Measurements from ENCODE around the gene CDCA4. TPM values are rescaled to one million over a fixed set of nuclear protein-coding genes. Genes with fewer than 3 reads are reported as not detected.
A peak's percentile ranks its signal among the peaks of the same experiment; 100 is the strongest.

Gene CDCA4
- total RNA-seq, 4 donors from 2014 or later, result 5.0 to 8.0 (median 6.0) TPM

GRCh38 chr14:104970231-104971068, 50.4 kb downstream of the CDCA4 start:
- WGBS, result 38% methylated on average over 8 of the region's 19 CpGs
- Histone ChIP-seq H3K27me3 (peaks cover 0 to 5% (median 0%) of the 10 kb centered on the region in 4 donors), H3K9me3 (no peaks in the 10 kb centered on the region), H3K4me1 (peaks cover 76 to 100% (median 100%) of the 10 kb centered on the region in 4 donors), H3K4me3 (peak overlapping the region; percentile 54 to 66 (median 60)), H3K36me3 (peaks cover 0 to 3% (median 0%) of the 10 kb centered on the region in 4 donors), H3K27ac (replicated peaks in 1 of 4) (peak overlapping the region; percentile 87 to 99 (median 94))
- TF ChIP-seq EP300 (IDR thresholded peaks at IDR 0.05) (no peak), POLR2AphosphoS5 (IDR thresholded peaks at IDR 0.05) (peak; percentile 81 to 95), CTCF (IDR thresholded peaks at IDR 0.05) (no peak), POLR2A (IDR thresholded peaks at IDR 0.05; ENCODE audit: low read depth) (peak; percentile 21)
- DNase-seq (ENCODE audit: extremely low spot score), result no peak
- intact Hi-C loops (cut with DNase I), result loop anchor here (5.0 kb wide), 1 partner anchor 38 kb away; no protein-coding TSS in a partner anchor

- Histone ChIP-seq H3K27me3 (peaks cover 0 to 5% (median 0%) of the 10 kb centered on the region in 4 donors), H3K27ac (replicated peaks in 1 of 4) (peak overlapping the region; percentile 87 to 99 (median 94)), H3K4me3 (peak overlapping the region; percentile 54 to 66 (median 60)), H3K9me3 (no peaks in the 10 kb centered on the region), H3K4me1 (peaks cover 70 to 95% (median 94%) of the 10 kb centered on the region in 4 donors), H3K36me3 (peaks cover 0 to 3% (median 0%) of the 10 kb centered on the region in 4 donors)
- intact Hi-C loops (cut with DNase I), result loop anchor here (5.0 kb wide), 1 partner anchor 37 kb away; no protein-coding TSS in a partner anchor
- 60% methylated on average over 1 of the region's 10 CpGs for WGBS
- no peak for DNase-seq (ENCODE audit: extremely low spot score)
- no peak for TF ChIP-seq POLR2A (IDR thresholded peaks at IDR 0.05; ENCODE audit: low read depth)
Measured at GRCh38 chr14:104969741-104970230, 51.1 kb downstream of the CDCA4 start.

- Histone ChIP-seq H3K36me3 (peaks cover 0 to 3% (median 0%) of the 10 kb centered on the region in 4 donors), H3K27ac (replicated peaks in 1 of 4) (peak overlapping the region; percentile 87 to 99 (median 94)), H3K4me3 (peak overlapping the region; percentile 54 to 66 (median 60)), H3K4me1 (peaks cover 60 to 85% (median 84%) of the 10 kb centered on the region in 4 donors), H3K27me3 (peaks cover 0 to 5% (median 0%) of the 10 kb centered on the region in 4 donors), H3K9me3 (no peaks in the 10 kb centered on the region)
- 36% methylated on average over 17 of the region's 21 CpGs for WGBS
- intact Hi-C loops (cut with DNase I), result no loop called here
- TF ChIP-seq POLR2A (IDR thresholded peaks at IDR 0.05; ENCODE audit: low read depth) (no peak), CTCF (IDR thresholded peaks at IDR 0.05) (no peak), POLR2AphosphoS5 (IDR thresholded peaks at IDR 0.05) (peak in 1 of 2 donors; percentile 14), EP300 (IDR thresholded peaks at IDR 0.05) (no peak)
- no peak for DNase-seq (ENCODE audit: extremely low spot score)
Measured at GRCh38 chr14:104968541-104969401, 52.1 kb downstream of the CDCA4 start.

GRCh38 chr14:104968153-104968527, 52.7 kb downstream of the CDCA4 start:
- 12% methylated on average over 5 of the region's 12 CpGs for WGBS
- intact Hi-C loops (cut with DNase I), result no loop called here
- H3K27ac ChIP-seq (replicated peaks in 1 of 4), result peak overlapping the region; percentile 87 to 99 (median 94)
- no peak for DNase-seq (ENCODE audit: extremely low spot score)
- no peaks in the 10 kb centered on the region for H3K9me3 ChIP-seq
- peaks cover 0 to 3% (median 0%) of the 10 kb centered on the region in 4 donors for H3K36me3 ChIP-seq
- H3K27me3 ChIP-seq, result peaks cover 0 to 5% (median 0%) of the 10 kb centered on the region in 4 donors
- TF ChIP-seq EP300 (IDR thresholded peaks at IDR 0.05), result no peak
- peak; percentile 49 to 79 for TF ChIP-seq POLR2AphosphoS5 (IDR thresholded peaks at IDR 0.05)
- H3K4me3 ChIP-seq, result peak overlapping the region; percentile 54 to 66 (median 60)
- peaks cover 55 to 79% (median 78%) of the 10 kb centered on the region in 4 donors for H3K4me1 ChIP-seq

GRCh38 chr14:104967386-104968152, 53.3 kb downstream of the CDCA4 start:
- intact Hi-C loops (cut with DNase I), result no loop called here
- Histone ChIP-seq H3K9me3 (no peaks in the 10 kb centered on the region), H3K36me3 (peaks cover 0 to 3% (median 0%) of the 10 kb centered on the region in 4 donors), H3K27ac (replicated peaks in 1 of 4) (peak overlapping the region; percentile 87 to 99 (median 94)), H3K27me3 (peaks cover 0 to 5% (median 0%) of the 10 kb centered on the region in 4 donors), H3K4me3 (peak overlapping the region; percentile 54 to 66 (median 60)), H3K4me1 (peaks cover 50 to 77% (median 72%) of the 10 kb centered on the region in 4 donors)
- TF ChIP-seq POLR2A (IDR thresholded peaks at IDR 0.05; ENCODE audit: low read depth) (no peak), POLR2AphosphoS5 (IDR thresholded peaks at IDR 0.05) (peak; percentile 49 to 73)
- WGBS, result 14% methylated on average over 10 of the region's 36 CpGs
- no peak for DNase-seq (ENCODE audit: extremely low spot score)

Measured in esophagus muscularis mucosa (tissue), 4 donors.